Measurements from ENCODE around the gene IL12RB1.

GRCh38 chr19:18059902-18060301, 26.8 kb downstream of the IL12RB1 start:
- TF ChIP-seq CTCF (IDR thresholded peaks at IDR 0.05) (no peak), POLR2A (IDR thresholded peaks at IDR 0.05) (no peak)

Measured in adrenal gland (tissue), 5 donors.